Testis (tissue), 3 donors: ENCODE data around the gene TMEM232. TPM values are rescaled to one million over a fixed set of nuclear protein-coding genes. Genes with fewer than 3 reads are reported as not detected.

ENCODE experiments used
- DNase-seq: peaks from one replicate; pipeline ENCODE4 v3.0.0-alpha.2; 2019
- H3K27ac ChIP-seq, 2 donors: fragments of 200-600 bp; sonication (generic); one replicate each; pipeline ENCODE4 v1.5.1; 2019
- H3K27me3 ChIP-seq: fragments of 200-600 bp; sonication (generic); one replicate; pipeline ENCODE4 v1.5.1; 2019
- H3K36me3 ChIP-seq: fragments of 200-600 bp; sonication (generic); one replicate; pipeline ENCODE4 v1.5.1; 2017; ENCODE audit warnings: low read depth; ENCODE audit errors: missing control alignments
- H3K4me1 ChIP-seq: fragments of 200-600 bp; sonication (generic); one replicate; pipeline ENCODE4 v1.5.1; 2019
- H3K4me3 ChIP-seq, 2 donors: fragments of 200-600 bp; sonication (generic); one replicate each; pipeline ENCODE4 v1.5.1; 2017 to 2019
- H3K9me3 ChIP-seq: fragments of 200-600 bp; sonication (generic); one replicate; pipeline ENCODE4 v1.5.1; 2017
- CTCF ChIP-seq, 3 experiments: fragments of 450-650 bp in 2 of 3; fragments of 200-600 bp in 1 of 3; sonication (generic) in 1 of 3; IDR thresholded peaks; one replicate each; pipeline ENCODE4 v1.5.1; 2016 to 2019; ENCODE audit warnings: antibody characterized with exemption in 3 of 3, mild to moderate bottlenecking in 2 of 3, moderate library complexity in 1 of 3
- POLR2A ChIP-seq: fragments of 450-650 bp; IDR thresholded peaks from one replicate; pipeline ENCODE4 v1.6.1; 2017; ENCODE audit warnings: antibody characterized with exemption, mild to moderate bottlenecking, moderate library complexity
- WGBS, 2 donors: methylation state at CpG; one replicate each; pipeline ENCODE4 v1.1.5; 2018; 5-methylcytosine and 5-hydroxymethylcytosine counted together
- intact Hi-C: fragments of 100-400 bp; cut with DNase I; formaldehyde crosslinking; loops from one replicate; pipeline ENCODE4 v1.15.1; 2023; ENCODE audit warnings: low total_unique reads
- polyA plus RNA-seq: library from polyadenylated mRNA; stranded (reverse); fragments of 350-450 nt; fragmentation: Illumina TruSeq; extraction: RNeasy Lipid Tissue Mini Kit (QIAGEN cat#74804); gene quantifications from one replicate; pipeline ENCODE4 v1.2.3, GENCODE V29; 2014; ENCODE audit warnings: low read depth, low replicate concordance; ENCODE audit not compliant: insufficient read depth
- total RNA-seq, 2 donors: library from RNA; depleted of rRNA; stranded (reverse); fragments of >200 nt; gene quantifications; one replicate each; pipeline ENCODE4 v1.2.3, GENCODE V29; 2016

The TMEM232 gene
- total and polyA plus RNA-seq, 3 donors from 2014 or later: 28.1 to 42.6 (median 32.0) TPM

- Histone ChIP-seq H3K27me3 (no peaks in the 10 kb centered on the region), H3K9me3 (no peaks in the 10 kb centered on the region), H3K4me3 (no peak overlapping the region), H3K4me1 (no peaks in the 10 kb centered on the region), H3K27ac (no peak overlapping the region), H3K36me3 (no peaks in the 10 kb centered on the region)
- TF ChIP-seq CTCF (IDR thresholded peaks at IDR 0.05) (no peak), POLR2A (no peak)
- no peak for DNase-seq
- WGBS, 2 donors: 80 to 82% methylated on average over 4 of the region's 4 CpGs
- intact Hi-C loops: no loop called here
Measured at GRCh38 chr5:110401881-110402280, 324.6 kb downstream of the TMEM232 start.

- Histone ChIP-seq H3K9me3 (no peaks in the 10 kb centered on the region), H3K36me3 (no peaks in the 10 kb centered on the region), H3K27ac (no peak overlapping the region), H3K4me1 (no peaks in the 10 kb centered on the region), H3K27me3 (no peaks in the 10 kb centered on the region), H3K4me3 (no peak overlapping the region)
- TF ChIP-seq CTCF (IDR thresholded peaks at IDR 0.05) (no peak), POLR2A (no peak)
- DNase-seq: no peak
- intact Hi-C loops: no loop called here
- WGBS, 2 donors: 96 to 97% methylated on average over 2 of the region's 2 CpGs
Measured at GRCh38 chr5:110398951-110399350, 327.5 kb downstream of the TMEM232 start.

- H3K9me3 ChIP-seq: no peaks in the 10 kb centered on the region
- no peaks in the 10 kb centered on the region for H3K27me3 ChIP-seq
- no peaks in the 10 kb centered on the region for H3K4me1 ChIP-seq
- no peaks in the 10 kb centered on the region for H3K36me3 ChIP-seq
- no peak overlapping the region for H3K27ac ChIP-seq
- 89 to 94% methylated on average over 1 of the region's 1 CpG for WGBS, 2 donors
- TF ChIP-seq POLR2A (no peak), CTCF (IDR thresholded peaks at IDR 0.05) (no peak)
- intact Hi-C loops: no loop called here
- H3K4me3 ChIP-seq: no peak overlapping the region
- no peak for DNase-seq
Measured at GRCh38 chr5:110397281-110397680, 329.2 kb downstream of the TMEM232 start.

- Histone ChIP-seq H3K27ac (no peak overlapping the region), H3K27me3 (no peaks in the 10 kb centered on the region), H3K4me1 (no peaks in the 10 kb centered on the region), H3K4me3 (no peak overlapping the region), H3K36me3 (no peaks in the 10 kb centered on the region), H3K9me3 (no peaks in the 10 kb centered on the region)
- intact Hi-C loops: no loop called here
- DNase-seq: no peak
- TF ChIP-seq POLR2A: no peak
- no peak for TF ChIP-seq CTCF (IDR thresholded peaks at IDR 0.05)
Measured at GRCh38 chr5:110386782-110387181, 339.7 kb downstream of the TMEM232 start.

- TF ChIP-seq POLR2A (no peak), CTCF (IDR thresholded peaks at IDR 0.05) (no peak)
- no peaks in the 10 kb centered on the region for H3K36me3 ChIP-seq
- intact Hi-C loops: no loop called here
- no peaks in the 10 kb centered on the region for H3K4me1 ChIP-seq
- no peaks in the 10 kb centered on the region for H3K27me3 ChIP-seq
- no peak for DNase-seq
- no peak overlapping the region for H3K4me3 ChIP-seq
- H3K27ac ChIP-seq: no peak overlapping the region
- no peaks in the 10 kb centered on the region for H3K9me3 ChIP-seq
Measured at GRCh38 chr5:110383231-110383630, 343.2 kb downstream of the TMEM232 start.
